Keratinocyte (primary cell): ENCODE measurements around the gene NEAT1. TPM values are rescaled to one million over a fixed set of nuclear protein-coding genes. Genes with fewer than 3 reads are reported as not detected.
A peak's percentile ranks its signal among the peaks of the same experiment; 100 is the strongest.

Source experiments
- DNase-seq: peaks from one replicate; pipeline ENCODE4 v3.0.0-alpha.2; 2011; ENCODE audit warnings: low read depth, missing footprints, low spot score
- FAIRE-seq: peaks from 2 replicates; lab custom pipeline; 2011; peaks lifted over from hg19 to GRCh38; lab: Jason Lieb, UNC
- H2AFZ ChIP-seq: 2 replicates; pipeline ENCODE4 v1.6.0; 2012; ENCODE audit warnings: low read length, control low read depth, inconsistent platforms; ENCODE audit not compliant: control insufficient read depth
- H3K27ac ChIP-seq: 2 replicates; pipeline ENCODE4 v1.5.1; 2011; ENCODE audit warnings: low read length; ENCODE audit not compliant: control insufficient read depth, insufficient read depth
- H3K27me3 ChIP-seq: 3 replicates; pipeline ENCODE4 v1.6.0; 2011; ENCODE audit warnings: low read length; ENCODE audit not compliant: control insufficient read depth, insufficient read depth; ENCODE audit errors: extremely low read depth
- H3K36me3 ChIP-seq, 2 experiments: 2 replicates in 1 of 2; 3 replicates in 1 of 2; pipeline ENCODE4 v1.5.1; 2011; ENCODE audit warnings: low read length in 2 of 2, mild to moderate bottlenecking in 1 of 2; ENCODE audit not compliant: control insufficient read depth in 2 of 2, insufficient read depth in 2 of 2; ENCODE audit errors: extremely low read depth in 1 of 2
- H3K4me1 ChIP-seq: 3 replicates; pipeline ENCODE4 v1.5.1; 2011; ENCODE audit warnings: low read length; ENCODE audit not compliant: control insufficient read depth, insufficient read depth; ENCODE audit errors: extremely low read depth
- H3K4me2 ChIP-seq: 3 replicates; pipeline ENCODE4 v1.6.0; 2011; ENCODE audit warnings: low read depth, low read length; ENCODE audit not compliant: control insufficient read depth, insufficient read depth; ENCODE audit errors: extremely low read depth
- H3K4me3 ChIP-seq, 3 experiments: fragments of 200-600 bp in 1 of 3; sonication (generic) in 1 of 3; 2 replicates in 2 of 3; 3 replicates in 1 of 3; pipeline ENCODE4 v1.5.1; 2011 to 2016; ENCODE audit warnings: low read length in 3 of 3, mild to moderate bottlenecking in 3 of 3, control low read depth in 2 of 3, inconsistent platforms in 1 of 3, low read depth in 1 of 3, mixed read lengths in 1 of 3, mixed run types in 1 of 3, moderate library complexity in 1 of 3; ENCODE audit not compliant: control insufficient read depth in 2 of 3, insufficient read depth in 2 of 3; ENCODE audit errors: extremely low read depth in 1 of 3
- H3K79me2 ChIP-seq: 2 replicates; pipeline ENCODE4 v1.6.0; 2012; ENCODE audit warnings: low read length; ENCODE audit not compliant: control insufficient read depth, insufficient read depth
- H3K9ac ChIP-seq: 3 replicates; pipeline ENCODE4 v1.6.0; 2011; ENCODE audit warnings: low read length; ENCODE audit not compliant: control insufficient read depth, insufficient read depth; ENCODE audit errors: extremely low read depth
- H3K9me1 ChIP-seq: 3 replicates; pipeline ENCODE4 v1.6.0; 2011; ENCODE audit warnings: low read length; ENCODE audit not compliant: control insufficient read depth, insufficient read depth; ENCODE audit errors: extremely low read depth
- H3K9me3 ChIP-seq: 2 replicates; pipeline ENCODE4 v1.5.1; 2012; ENCODE audit warnings: low read depth, low read length; ENCODE audit not compliant: control insufficient read depth
- H4K20me1 ChIP-seq: 3 replicates; pipeline ENCODE4 v1.6.0; 2011; ENCODE audit warnings: low read length; ENCODE audit not compliant: control insufficient read depth, insufficient read depth; ENCODE audit errors: extremely low read depth
- CTCF ChIP-seq, 3 experiments: IDR thresholded peaks in 1 of 3; conservative IDR thresholded peaks in 1 of 3; optimal IDR thresholded peaks in 1 of 3; 2 replicates in 2 of 3; 3 replicates in 1 of 3; pipeline versions ENCODE3 to v1.5.1; 2011; ENCODE audit warnings: low read length in 3 of 3, mild to moderate bottlenecking in 3 of 3, moderate library complexity in 2 of 3, control low read depth in 1 of 3, inconsistent platforms in 1 of 3; ENCODE audit not compliant: insufficient read depth in 2 of 3; ENCODE audit errors: extremely low read depth in 1 of 3
- EZH2 ChIP-seq: IDR thresholded peaks from one replicate; pipeline ENCODE4 v1.6.1; 2012; ENCODE audit warnings: inconsistent platforms, mild to moderate bottlenecking, low read length, moderate library complexity
- dilution Hi-C: fragments of 300-500 bp; cut with MboI; formaldehyde crosslinking; loops from one replicate; pipeline ENCODE4 v1.7.0; 2020; ENCODE audit warnings: low sequenced_read_pairs; ENCODE audit not compliant: extremely low pct_ligation_motif_present
- polyA plus RNA-seq, 5 experiments: library from polyadenylated mRNA; depleted of rRNA in 3 of 5; stranded (reverse) in 3 of 5; stranded (forward) in 1 of 5; unstranded in 1 of 5; fragments of >200 nt; gene quantifications; 1 replicate in 1 of 5; 2 replicates in 3 of 5; 3 replicates in 1 of 5; pipeline versions ENCODE4 v1.2.1 to v1.2.3, GENCODE V29; 2011 to 2012; ENCODE audit warnings: missing spikeins in 2 of 5, low read depth in 1 of 5, low replicate concordance in 1 of 5

The NEAT1 gene
- polyA plus RNA-seq, 1 donor (not counting 4 experiments of a cell fraction or from before 2014, with no cell fraction given), result 270 TPM

- Histone ChIP-seq H2AFZ (no peak overlapping the region), H3K9me3 (no peaks in the 10 kb centered on the region), H4K20me1 (no peaks in the 10 kb centered on the region), H3K4me2 (no peak overlapping the region), H3K4me3 (no peak overlapping the region), H3K27me3 (no peaks in the 10 kb centered on the region), H3K9me1 (no peaks in the 10 kb centered on the region), H3K27ac (no peak overlapping the region), H3K4me1 (peaks cover 17% of the 10 kb centered on the region), H3K9ac (no peak overlapping the region), H3K36me3 (no peaks in the 10 kb centered on the region), H3K79me2 (no peaks in the 10 kb centered on the region)
- no peak for DNase-seq
- TF ChIP-seq EZH2, result no peak
- peak in 1 of 3 experiments; percentile 38 for TF ChIP-seq CTCF (optimal IDR thresholded peaks at IDR 0.05 in 1 of 3, IDR thresholded peaks at IDR 0.05 in 1 of 3, conservative IDR thresholded peaks at IDR 0.05 in 1 of 3; ENCODE audit: extremely low read depth in 1 of 3, insufficient read depth in 2 of 3, low read length in 3 of 3)
- dilution Hi-C loops, result no loop called here
- FAIRE-seq, result no peak
Observed at GRCh38 chr11:65378208-65378927, 44.2 kb upstream of the NEAT1 start.

GRCh38 chr11:65378928-65379638 lies 43.5 kb upstream of the NEAT1 start:
- DNase-seq (no peak), FAIRE-seq (no peak)
- TF ChIP-seq CTCF (optimal IDR thresholded peaks at IDR 0.05 in 1 of 3, IDR thresholded peaks at IDR 0.05 in 1 of 3, conservative IDR thresholded peaks at IDR 0.05 in 1 of 3; ENCODE audit: extremely low read depth in 1 of 3, insufficient read depth in 2 of 3, low read length in 3 of 3), result no peak
- no peak for TF ChIP-seq EZH2
- Histone ChIP-seq H3K4me1 (peaks cover 24% of the 10 kb centered on the region), H3K9me3 (no peaks in the 10 kb centered on the region), H3K4me2 (no peak overlapping the region), H3K9me1 (no peaks in the 10 kb centered on the region), H3K36me3 (no peaks in the 10 kb centered on the region), H3K79me2 (no peaks in the 10 kb centered on the region), H3K27ac (no peak overlapping the region), H2AFZ (no peak overlapping the region), H3K27me3 (no peaks in the 10 kb centered on the region), H3K9ac (no peak overlapping the region), H3K4me3 (no peak overlapping the region), H4K20me1 (no peaks in the 10 kb centered on the region)
- dilution Hi-C loops, result no loop called here
